HG03521 (cell line): ENCODE measurements around the gene SCRG1.

Experiments used
- ATAC-seq: cut with Tn5 transposase; IDR thresholded peaks from one replicate; pipeline ENCODE4 v1.9.1; 2021; ENCODE audit warnings: mild to moderate bottlenecking, moderate library complexity; ENCODE audit not compliant: unreplicated experiment

Gene SCRG1

DNA sequence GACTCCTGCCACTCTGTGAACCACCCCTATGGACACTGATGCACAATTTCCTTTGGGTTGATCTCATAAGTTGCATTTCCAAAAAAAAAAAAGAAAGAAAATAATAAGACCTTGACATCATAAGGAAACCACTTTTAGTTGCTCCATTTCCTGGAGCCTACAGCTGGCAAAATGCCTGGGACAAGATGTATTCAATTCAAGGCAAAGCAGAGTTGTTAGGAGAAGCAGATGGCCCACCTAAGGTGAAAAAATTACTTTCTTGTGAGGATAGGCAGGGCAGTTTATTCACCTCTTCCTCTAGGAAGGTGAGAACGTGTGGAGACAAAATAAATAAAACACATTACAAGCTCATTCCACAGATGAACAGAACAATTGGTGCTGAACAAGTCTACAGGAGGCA is 14.1 kb upstream of the SCRG1 start:
- no peak for ATAC-seq

DNA sequence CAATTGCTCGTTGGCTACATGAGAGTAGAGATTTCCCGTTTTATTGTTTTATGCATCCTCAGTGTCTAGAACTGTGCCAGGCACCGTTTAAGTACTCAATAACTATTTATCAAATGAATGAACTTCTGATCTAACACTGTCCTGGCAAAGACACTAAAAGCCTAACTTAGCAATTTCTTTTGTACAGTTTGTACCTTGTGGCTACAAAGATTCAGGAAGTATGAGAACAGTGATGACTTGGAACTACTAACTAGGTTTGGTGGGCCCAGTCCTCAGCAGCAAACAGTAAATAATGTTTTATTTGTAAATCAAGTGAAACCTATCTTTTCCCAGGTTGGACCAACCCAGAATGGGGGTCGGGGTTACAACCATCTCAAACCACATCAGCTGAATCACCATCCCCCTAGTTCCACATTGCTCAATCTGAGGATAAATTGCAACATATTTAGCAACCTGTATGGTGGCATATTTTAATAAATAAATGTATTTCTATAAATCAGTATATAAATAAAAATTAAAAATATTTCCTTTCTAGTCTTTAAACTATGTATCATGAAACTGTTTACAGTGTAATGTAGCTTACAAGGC is 12.3 kb upstream of the SCRG1 start:
- no peak for ATAC-seq

DNA sequence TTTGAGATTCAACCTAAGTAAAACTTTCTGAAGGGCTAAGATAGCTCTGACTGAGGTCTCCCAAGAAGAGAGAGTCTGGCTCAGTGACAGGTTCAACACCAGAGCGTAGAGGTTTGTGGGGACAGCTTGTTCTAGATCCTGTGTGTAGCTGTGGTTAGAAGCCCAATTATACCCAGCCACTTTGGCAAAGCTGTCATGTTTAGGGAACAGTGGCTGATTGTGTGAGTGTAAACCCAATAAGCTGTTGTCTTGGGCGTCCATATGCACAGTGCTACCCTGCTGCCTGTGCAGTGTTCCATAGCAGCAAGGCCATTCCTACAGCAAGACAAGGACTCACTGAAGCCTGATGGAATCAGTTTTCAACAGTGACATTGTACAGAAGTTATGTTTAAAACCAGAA is 11.2 kb upstream of the SCRG1 start:
- ATAC-seq = no peak

DNA sequence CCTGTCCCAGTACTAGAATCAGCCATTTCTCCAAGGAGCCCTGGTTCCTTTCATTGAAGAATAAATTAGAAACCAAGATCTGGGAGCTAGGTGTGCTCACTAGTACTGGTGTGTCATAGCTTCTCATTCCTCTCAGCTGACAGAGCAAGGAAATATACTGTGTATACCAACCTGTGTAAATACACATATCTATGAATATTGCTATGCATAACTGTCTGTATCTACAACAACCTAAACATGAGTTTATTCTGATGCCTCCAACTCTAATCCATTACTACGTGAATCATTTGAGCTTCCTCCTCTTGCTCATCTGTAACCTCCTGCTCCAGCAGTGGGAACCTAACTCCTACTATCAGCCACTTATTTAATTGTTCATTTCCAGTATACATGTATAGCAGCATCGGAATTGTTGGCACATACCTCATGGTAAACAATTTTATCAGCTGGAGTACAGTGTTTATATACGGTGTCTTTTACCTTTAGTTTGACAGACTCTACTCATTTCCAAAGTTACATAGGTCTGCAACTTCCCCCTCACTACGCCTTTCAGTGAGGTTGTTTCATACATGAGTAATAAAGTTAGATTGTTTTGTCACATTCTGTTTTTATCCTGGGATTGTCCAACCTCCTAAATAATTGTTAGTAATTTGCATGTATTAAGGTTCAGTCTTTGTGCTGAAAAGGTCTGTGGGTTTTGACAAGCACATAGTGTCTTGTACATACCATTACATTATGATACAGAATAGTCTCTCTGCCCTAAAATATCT is 7.1 kb upstream of the SCRG1 start:
- ATAC-seq = peak; percentile 45

DNA sequence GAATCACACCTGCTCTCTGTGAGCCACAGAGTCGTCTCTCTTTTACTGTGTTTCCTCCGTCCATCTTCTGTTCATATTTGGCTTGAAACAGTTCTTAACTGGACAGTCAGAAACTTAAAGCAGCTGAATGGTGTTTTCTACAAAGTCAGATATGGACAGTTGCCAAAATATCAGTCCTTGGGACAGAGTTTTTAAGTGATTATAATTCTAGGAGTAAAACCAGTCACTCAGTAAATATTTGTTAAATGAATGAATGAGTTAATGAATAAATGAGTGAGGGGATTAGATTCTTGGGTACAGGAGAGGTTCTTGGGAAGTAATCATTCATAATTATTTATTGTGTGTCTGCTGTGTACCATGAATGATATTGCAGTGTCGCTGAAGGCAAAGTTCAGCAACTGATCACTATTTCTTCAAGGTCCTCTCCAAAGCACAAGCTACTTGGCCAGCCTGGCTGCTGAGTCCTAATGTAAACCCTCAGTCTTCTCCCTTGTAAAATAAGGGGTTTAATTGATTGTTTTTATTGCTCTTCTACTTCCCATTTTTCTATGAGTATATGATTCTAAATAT is 5.5 kb upstream of the SCRG1 start:
- ATAC-seq = no peak

DNA sequence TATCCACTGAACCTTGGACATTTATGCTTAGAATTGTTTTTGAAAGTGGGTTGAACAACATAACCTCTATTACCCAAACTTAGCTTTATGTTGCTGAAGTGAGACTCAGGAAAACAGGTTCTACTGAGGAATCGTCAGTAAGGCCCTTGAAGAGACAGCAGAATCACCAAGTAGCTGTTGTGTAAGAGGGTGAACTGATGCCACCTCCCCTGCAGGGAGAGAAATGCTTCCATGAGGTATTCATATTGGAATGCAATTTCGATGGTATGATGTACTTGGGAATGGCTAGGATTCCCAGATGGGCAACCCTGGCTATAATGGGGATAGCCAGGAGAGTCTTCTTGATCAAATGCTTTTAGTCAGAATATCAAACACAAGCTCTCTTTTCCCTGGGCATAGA is 4.1 kb upstream of the SCRG1 start:
- no peak for ATAC-seq

DNA sequence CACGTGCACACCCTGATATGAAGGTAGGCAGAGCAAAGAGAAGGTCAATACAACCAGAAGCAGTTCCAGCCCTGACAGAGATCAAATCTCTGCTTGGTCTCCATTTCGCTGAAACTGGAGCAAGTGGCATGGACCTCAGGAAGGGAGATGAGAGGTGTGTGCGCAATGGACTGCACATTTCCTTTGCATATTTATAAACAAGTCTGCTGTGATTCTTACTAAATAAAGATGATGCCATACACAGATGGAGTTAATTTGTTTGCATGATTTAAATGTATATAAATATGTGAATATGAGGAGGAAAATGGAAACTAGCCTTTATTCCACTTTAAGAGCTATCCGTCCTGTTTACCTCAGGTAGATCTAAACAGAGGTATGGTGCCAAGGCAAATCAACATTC is 2.1 kb upstream of the SCRG1 start:
- no peak for ATAC-seq

DNA sequence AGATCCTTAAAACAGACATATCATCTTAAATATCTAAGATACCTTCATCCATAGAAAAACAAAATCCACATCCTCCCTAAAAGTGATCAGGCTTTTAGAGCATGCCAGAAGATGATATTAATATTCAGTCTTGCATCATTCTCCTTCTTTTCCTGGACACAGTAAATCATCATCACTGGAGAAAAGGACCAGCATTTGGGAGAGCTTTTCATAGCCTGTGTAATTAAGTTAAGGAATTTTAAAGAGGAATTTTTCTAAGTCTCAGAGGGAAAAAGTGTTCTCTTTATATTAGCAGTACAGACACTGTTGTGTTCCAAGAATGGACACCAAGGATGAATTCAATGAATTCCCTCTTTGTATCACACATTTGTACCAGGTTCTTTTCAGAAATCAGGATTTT is 696 bp downstream of the SCRG1 start:
- ATAC-seq = no peak

DNA sequence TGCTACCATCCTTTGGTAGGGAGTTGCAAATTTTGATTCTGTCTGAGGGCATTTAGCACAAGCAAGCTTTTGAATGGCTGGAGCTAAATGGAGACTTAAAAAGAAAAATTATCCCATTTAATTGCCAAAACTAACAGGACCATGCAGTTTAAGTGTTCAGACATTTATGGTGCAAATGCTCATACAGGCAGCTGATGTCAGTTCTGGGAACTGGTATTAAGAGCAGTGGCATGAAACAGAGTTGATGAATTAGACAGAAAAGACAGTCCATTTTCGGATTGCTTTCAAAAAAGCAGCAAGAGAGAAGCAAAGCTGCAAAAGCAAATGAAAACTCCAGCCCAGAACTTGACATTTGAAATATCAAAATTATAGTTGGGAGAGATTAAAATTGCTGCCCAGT is 1.3 kb downstream of the SCRG1 start:
- ATAC-seq = no peak

DNA sequence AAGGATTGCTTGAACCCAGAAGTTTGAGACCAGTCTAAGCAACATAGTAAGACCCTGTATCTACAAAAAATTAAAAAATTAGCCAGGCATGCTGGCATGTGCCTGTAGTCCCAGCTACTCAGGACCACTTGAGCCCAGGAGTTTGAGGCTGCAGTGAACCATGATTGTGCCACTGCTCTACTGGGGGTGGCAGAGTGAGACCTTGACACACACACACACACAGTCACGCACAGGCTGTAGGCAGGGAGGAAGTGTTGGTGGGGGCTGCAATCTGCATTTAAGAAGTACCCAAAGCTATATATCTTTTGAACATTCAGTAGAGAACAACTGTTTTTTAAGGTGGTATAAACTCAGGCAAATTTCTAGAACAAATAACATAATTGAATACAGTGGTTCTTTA is 7.2 kb downstream of the SCRG1 start:
- ATAC-seq = no peak

DNA sequence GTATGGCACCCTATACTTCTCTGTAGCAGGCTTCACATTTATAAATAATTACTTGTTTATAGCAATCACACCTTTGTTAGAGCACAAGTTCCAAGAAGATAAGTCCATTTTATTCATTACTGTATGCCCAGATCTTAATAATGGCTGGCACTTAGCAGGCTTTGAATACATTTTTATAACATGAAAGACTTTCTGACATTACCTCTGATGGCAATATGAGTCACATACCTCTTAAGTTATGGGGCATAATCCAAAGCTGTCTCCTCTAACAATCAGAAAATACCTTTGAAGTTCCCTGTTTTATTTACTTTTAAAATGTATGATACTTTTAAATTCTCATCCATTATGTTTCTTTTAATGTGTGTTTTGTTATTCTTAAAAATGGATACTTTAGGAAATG is 12.2 kb downstream of the SCRG1 start:
- no peak for ATAC-seq

DNA sequence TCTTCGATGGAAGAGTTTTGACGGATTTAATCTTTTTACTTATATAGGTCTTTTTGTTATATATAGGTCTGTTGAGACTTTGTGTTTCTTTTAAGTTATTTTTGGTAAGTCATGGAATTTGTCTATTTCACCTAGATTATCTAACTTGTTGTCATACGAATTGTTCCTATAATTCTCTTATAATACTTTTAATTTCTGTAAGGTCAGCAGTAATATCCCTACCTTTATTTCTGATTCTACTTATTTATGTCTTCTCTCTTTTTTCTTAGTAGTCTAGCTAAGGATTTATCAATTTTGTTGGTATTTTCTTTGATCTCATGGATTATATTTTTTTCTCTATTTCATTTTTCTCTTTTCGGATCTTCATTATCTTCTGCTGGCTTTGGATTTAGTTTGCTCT is 16.6 kb downstream of the SCRG1 start:
- no peak for ATAC-seq

DNA sequence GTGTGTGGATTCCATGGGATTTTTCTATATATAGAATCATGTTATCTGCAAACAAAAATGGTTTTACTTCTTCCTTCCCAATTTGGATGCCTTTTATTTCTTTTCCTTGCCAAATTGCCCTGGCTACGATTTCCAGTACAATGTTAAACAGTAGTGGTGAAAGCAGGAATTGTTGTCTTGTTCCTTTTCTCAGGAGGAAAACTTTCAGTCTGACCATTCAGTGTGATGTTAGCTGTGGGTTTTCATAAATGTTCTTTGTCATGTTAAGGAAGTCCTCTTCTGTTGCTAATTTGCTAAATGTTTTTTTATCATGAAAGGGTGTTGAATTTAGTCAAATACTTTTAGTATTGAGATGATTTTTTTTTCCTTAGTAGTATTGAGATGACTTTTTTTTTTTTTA is 17.3 kb downstream of the SCRG1 start:
- ATAC-seq = no peak

DNA sequence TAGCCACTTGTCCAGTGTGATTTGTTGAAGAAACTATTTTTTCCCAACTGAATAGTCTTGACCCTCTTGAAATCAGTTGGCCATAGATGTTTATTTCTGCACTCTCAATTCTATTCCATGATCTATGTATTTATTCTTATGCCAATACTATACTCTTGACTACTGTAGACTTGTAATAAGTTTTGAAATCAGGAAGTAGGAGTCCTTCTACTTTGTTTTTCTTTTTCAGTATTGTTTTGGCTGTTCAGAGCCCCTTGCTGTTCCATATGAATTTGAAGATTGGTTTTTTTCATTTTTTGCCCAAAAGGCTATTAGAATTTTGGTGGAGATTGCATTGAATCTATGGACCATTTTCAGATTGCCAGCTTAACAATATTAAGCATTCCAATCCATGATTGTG is 17.9 kb downstream of the SCRG1 start:
- ATAC-seq = no peak

DNA sequence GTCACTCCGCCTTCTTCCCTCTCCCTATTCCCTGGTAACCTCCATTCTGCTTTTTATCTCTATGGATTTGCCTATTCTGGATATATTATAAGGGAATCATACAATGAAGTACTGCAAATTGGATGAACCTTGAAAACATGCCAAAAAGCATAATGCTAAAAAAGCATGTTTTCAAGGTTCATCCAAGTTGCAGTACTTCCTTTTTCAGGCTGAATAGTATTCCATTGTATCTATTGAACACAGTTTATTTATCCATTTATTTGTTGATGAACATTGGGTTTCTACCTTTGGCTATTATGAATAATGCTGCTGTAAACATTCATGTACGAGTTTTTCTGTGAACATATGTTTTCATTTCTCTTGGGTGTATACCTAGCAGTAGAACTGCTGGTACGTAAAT is 19.0 kb downstream of the SCRG1 start:
- ATAC-seq = no peak

DNA sequence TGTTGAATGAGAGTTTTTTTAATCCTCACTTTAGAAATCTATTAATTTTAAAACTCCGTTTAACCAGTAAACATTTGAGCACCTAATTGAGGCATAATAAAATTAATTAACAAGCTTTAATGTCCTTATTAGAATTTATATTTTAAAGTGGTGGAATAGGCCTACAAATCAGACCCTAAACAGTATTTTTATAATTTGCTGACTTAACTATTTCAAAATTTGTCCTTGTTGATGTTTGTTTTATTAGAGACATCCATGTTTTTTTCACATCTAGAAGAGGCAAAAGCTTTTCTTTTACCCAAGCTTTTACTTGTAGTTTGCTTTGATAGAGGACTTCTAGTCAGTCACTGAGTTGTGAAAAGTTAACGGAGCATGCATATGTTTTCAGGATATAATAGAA is 24.3 kb downstream of the SCRG1 start:
- no peak for ATAC-seq

DNA sequence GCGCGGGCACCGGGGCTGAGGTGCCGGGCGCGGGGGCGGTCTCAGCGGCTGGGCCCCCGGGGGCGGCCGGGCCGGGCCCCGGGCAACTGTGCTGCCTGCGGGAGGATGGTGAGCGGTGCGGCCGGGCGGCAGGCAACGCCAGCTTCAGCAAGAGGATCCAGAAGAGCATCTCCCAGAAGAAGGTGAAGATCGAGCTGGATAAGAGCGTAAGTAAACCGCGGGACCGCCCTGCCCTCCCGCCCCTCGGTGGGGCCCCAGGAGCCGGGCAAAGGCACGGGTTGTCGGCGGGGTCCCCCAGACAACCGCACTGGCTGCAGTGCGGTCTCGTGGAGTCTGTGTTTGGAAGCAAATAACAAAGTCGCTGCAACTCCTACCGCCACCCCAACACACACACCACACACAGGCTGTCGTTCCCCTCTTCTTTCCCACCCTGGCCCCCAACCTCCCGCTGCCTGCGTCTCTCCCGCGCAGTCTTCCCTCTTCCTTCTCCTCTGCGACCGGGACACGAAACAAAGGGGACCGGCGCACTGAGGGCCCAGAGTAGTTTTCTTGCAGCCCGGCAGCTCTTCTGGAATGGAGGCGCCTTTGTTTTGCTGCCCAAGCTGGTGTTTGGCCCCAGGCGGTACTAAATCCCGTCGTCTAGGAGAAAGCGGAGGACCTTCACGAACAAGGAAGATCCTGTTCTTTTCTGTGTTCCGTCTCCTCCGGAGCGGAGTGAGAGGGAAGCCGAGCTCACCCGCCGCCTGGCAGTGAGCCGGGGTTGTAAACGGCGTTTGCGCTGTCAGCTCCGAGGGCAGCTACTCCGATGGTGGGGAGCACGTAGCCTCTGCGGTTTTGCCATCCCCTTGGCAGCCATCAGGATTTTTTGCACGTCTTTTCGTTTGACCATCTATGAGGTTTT is 27.4 kb downstream of the SCRG1 start:
- peak; percentile 22 for ATAC-seq

DNA sequence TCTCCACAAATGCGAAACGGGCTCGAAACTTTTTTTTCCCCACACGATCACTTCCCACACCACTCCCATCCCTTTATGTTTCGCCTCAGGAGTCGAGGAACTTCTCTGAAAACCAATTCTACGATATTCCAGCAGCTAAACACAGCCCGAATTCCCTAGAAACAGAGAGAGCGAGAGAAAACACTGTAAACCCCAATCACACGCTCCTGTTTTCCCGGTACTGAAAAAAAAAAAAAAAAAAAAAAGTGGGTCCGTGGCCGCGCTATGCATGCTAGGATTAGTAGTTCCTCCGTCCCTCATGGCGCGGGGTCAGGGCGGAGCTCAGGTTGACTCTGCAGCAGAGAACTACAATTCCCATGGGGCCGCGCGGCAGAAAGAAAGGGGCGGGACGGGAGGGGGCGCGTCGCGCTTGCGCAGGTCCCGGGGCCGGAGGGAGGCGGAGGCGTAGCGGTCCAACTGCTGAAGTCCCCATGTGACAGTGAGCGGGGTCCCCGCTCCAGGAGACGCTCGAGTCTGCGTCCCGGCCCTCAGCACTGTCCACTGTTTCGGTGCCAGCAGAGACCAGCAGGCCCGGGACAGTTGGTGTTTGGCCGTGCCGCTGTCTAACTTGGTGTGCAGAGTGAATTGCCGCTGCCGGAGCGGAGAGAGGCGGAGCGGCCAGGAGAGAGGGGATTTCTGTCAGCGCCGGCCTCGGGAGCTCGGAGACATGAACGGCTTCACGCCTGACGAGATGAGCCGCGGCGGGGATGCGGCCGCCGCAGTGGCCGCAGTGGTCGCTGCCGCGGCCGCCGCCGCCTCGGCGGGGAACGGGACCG is 28.2 kb downstream of the SCRG1 start, which contains the start of gene SAP30:
TSS of gene SAP30 (plus strand) at position 478 of the 815 bp plus-strand sequence. CDS start at position 707, 229 bp downstream.
- peak; percentile 68 for ATAC-seq

DNA sequence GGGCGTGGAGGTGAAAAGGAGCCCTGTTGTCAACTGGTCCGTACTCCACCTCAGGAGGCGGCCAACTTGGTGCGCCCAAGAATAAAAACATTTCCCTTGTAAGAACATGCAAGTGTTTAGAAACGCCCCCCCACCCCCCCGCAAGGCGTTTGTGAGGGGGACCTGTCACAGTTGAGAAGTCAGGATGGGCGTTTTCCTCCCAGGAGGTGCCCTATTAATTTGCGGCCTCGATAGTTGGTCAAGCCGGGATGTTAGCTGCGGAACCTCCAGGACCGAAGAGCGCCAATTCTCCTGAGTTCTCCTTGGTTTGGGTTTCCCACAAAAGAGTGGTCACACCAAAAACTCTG is 28.8 kb downstream of the SCRG1 start:
- peak; percentile 1 for ATAC-seq

DNA sequence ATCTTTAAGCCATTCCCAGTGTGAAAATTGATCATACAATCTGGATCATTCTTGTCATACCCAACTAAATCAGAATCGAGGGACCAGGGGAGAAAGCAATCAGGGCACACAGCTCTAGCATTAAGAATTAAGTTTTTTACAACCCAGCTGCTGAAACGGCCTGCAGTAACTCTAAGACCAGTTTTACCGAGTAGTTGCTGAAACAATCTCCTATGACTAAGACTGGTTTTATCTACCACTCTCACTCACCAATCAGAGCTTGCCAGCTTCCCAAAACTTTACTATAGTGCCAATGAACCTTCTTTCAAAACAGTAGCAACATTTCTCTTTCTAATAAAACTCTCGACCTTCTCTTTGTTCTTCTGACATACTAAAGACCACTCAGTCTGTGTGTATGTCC is 31.0 kb downstream of the SCRG1 start:
- ATAC-seq = no peak

DNA sequence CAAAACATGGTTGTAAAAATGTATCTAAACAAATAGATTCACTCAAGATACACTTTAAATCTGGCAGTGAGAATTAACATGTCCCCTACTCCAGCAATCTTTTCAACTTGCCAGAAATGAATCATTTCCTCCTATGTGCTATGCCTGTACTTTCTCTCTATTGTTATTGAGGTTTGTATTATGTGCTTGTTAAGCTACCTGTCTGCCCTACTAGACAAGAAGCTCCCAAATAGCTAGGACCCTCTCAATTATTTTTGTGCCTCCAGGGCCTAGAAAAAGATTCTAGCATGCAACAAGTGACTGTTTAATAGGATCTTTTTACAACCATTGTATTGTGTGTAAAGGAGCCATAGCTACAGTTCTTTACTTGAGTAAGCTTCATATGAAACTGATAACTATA is 31.6 kb downstream of the SCRG1 start:
- no peak for ATAC-seq
